ENCODE measurements around the gene PRKAA2.

The PRKAA2 gene

GRCh38 chr1:56658254-56658653, 13.1 kb downstream of the PRKAA2 start:
- Histone ChIP-seq H3K36me3 (ENCODE audit: insufficient read depth, low read length) (no peaks in the 10 kb centered on the region), H3K27me3 (ENCODE audit: control insufficient read depth in 1 of 2, insufficient read depth in 2 of 2, low read length in 2 of 2) (no peaks in the 10 kb centered on the region), H3K9me3 (ENCODE audit: low read length) (no peaks in the 10 kb centered on the region), H3K4me1 (ENCODE audit: insufficient read depth, low read length) (no peaks in the 10 kb centered on the region), H3K27ac (ENCODE audit: low read depth, low read length) (no peak overlapping the region), H3K9ac (ENCODE audit: low read length) (no peak overlapping the region), H3K4me3 (ENCODE audit: low read depth in 1 of 2, low read length in 2 of 2) (no peak overlapping the region)

- Histone ChIP-seq H3K27me3 (ENCODE audit: control insufficient read depth in 1 of 2, insufficient read depth in 2 of 2, low read length in 2 of 2) (no peaks in the 10 kb centered on the region), H3K4me1 (ENCODE audit: insufficient read depth, low read length) (no peaks in the 10 kb centered on the region), H3K27ac (ENCODE audit: low read depth, low read length) (no peak overlapping the region), H3K4me3 (ENCODE audit: low read depth in 1 of 2, low read length in 2 of 2) (no peak overlapping the region), H3K36me3 (ENCODE audit: insufficient read depth, low read length) (no peaks in the 10 kb centered on the region), H3K9ac (ENCODE audit: low read length) (no peak overlapping the region), H3K9me3 (ENCODE audit: low read length) (no peaks in the 10 kb centered on the region)
Observed at GRCh38 chr1:56660293-56660692, 15.2 kb downstream of the PRKAA2 start.

GRCh38 chr1:56663846-56664245, 18.7 kb downstream of the PRKAA2 start:
- Histone ChIP-seq H3K4me1 (ENCODE audit: insufficient read depth, low read length) (no peaks in the 10 kb centered on the region), H3K27me3 (ENCODE audit: control insufficient read depth in 1 of 2, insufficient read depth in 2 of 2, low read length in 2 of 2) (no peaks in the 10 kb centered on the region), H3K9ac (ENCODE audit: low read length) (no peak overlapping the region), H3K36me3 (ENCODE audit: insufficient read depth, low read length) (no peaks in the 10 kb centered on the region), H3K4me3 (ENCODE audit: low read depth in 1 of 2, low read length in 2 of 2) (no peak overlapping the region), H3K27ac (ENCODE audit: low read depth, low read length) (no peak overlapping the region), H3K9me3 (ENCODE audit: low read length) (no peaks in the 10 kb centered on the region)

GRCh38 chr1:56665384-56665783, 20.3 kb downstream of the PRKAA2 start:
- H3K9ac ChIP-seq (ENCODE audit: low read length), result no peak overlapping the region
- H3K4me3 ChIP-seq (ENCODE audit: low read depth in 1 of 2, low read length in 2 of 2), result no peak overlapping the region
- H3K4me1 ChIP-seq (ENCODE audit: insufficient read depth, low read length), result no peaks in the 10 kb centered on the region
- no peaks in the 10 kb centered on the region for H3K27me3 ChIP-seq (ENCODE audit: control insufficient read depth in 1 of 2, insufficient read depth in 2 of 2, low read length in 2 of 2)
- no peaks in the 10 kb centered on the region for H3K9me3 ChIP-seq (ENCODE audit: low read length)
- no peaks in the 10 kb centered on the region for H3K36me3 ChIP-seq (ENCODE audit: insufficient read depth, low read length)
- H3K27ac ChIP-seq (ENCODE audit: low read depth, low read length), result no peak overlapping the region

GRCh38 chr1:56666112-56666608, 21.0 kb downstream of the PRKAA2 start:
- Histone ChIP-seq H3K9ac (ENCODE audit: low read length) (no peak overlapping the region), H3K27me3 (ENCODE audit: control insufficient read depth in 1 of 2, insufficient read depth in 2 of 2, low read length in 2 of 2) (no peaks in the 10 kb centered on the region), H3K4me3 (ENCODE audit: low read depth in 1 of 2, low read length in 2 of 2) (no peak overlapping the region), H3K4me1 (ENCODE audit: insufficient read depth, low read length) (no peaks in the 10 kb centered on the region), H3K9me3 (ENCODE audit: low read length) (no peaks in the 10 kb centered on the region), H3K36me3 (ENCODE audit: insufficient read depth, low read length) (no peaks in the 10 kb centered on the region), H3K27ac (ENCODE audit: low read depth, low read length) (no peak overlapping the region)

- H3K36me3 ChIP-seq (ENCODE audit: insufficient read depth, low read length), result no peaks in the 10 kb centered on the region
- H3K9me3 ChIP-seq (ENCODE audit: low read length), result no peaks in the 10 kb centered on the region
- no peaks in the 10 kb centered on the region for H3K4me1 ChIP-seq (ENCODE audit: insufficient read depth, low read length)
- H3K9ac ChIP-seq (ENCODE audit: low read length), result no peak overlapping the region
- no peaks in the 10 kb centered on the region for H3K27me3 ChIP-seq (ENCODE audit: control insufficient read depth in 1 of 2, insufficient read depth in 2 of 2, low read length in 2 of 2)
- H3K4me3 ChIP-seq (ENCODE audit: low read depth in 1 of 2, low read length in 2 of 2), result no peak overlapping the region
- H3K27ac ChIP-seq (ENCODE audit: low read depth, low read length), result no peak overlapping the region
Observed at GRCh38 chr1:56670350-56670749, 25.2 kb downstream of the PRKAA2 start.

GRCh38 chr1:56671085-56671484, 26.0 kb downstream of the PRKAA2 start:
- H3K4me3 ChIP-seq (ENCODE audit: low read depth in 1 of 2, low read length in 2 of 2), result no peak overlapping the region
- H3K27me3 ChIP-seq (ENCODE audit: control insufficient read depth in 1 of 2, insufficient read depth in 2 of 2, low read length in 2 of 2), result no peaks in the 10 kb centered on the region
- H3K27ac ChIP-seq (ENCODE audit: low read depth, low read length), result no peak overlapping the region
- H3K9ac ChIP-seq (ENCODE audit: low read length), result no peak overlapping the region
- H3K9me3 ChIP-seq (ENCODE audit: low read length), result no peaks in the 10 kb centered on the region
- H3K4me1 ChIP-seq (ENCODE audit: insufficient read depth, low read length), result no peaks in the 10 kb centered on the region
- no peaks in the 10 kb centered on the region for H3K36me3 ChIP-seq (ENCODE audit: insufficient read depth, low read length)

- no peak overlapping the region for H3K4me3 ChIP-seq (ENCODE audit: low read depth in 1 of 2, low read length in 2 of 2)
- no peaks in the 10 kb centered on the region for H3K36me3 ChIP-seq (ENCODE audit: insufficient read depth, low read length)
- no peaks in the 10 kb centered on the region for H3K4me1 ChIP-seq (ENCODE audit: insufficient read depth, low read length)
- no peaks in the 10 kb centered on the region for H3K9me3 ChIP-seq (ENCODE audit: low read length)
- no peak overlapping the region for H3K9ac ChIP-seq (ENCODE audit: low read length)
- no peaks in the 10 kb centered on the region for H3K27me3 ChIP-seq (ENCODE audit: control insufficient read depth in 1 of 2, insufficient read depth in 2 of 2, low read length in 2 of 2)
- no peak overlapping the region for H3K27ac ChIP-seq (ENCODE audit: low read depth, low read length)
Observed at GRCh38 chr1:56671542-56671941, 26.4 kb downstream of the PRKAA2 start.

GRCh38 chr1:56672579-56672978, 27.5 kb downstream of the PRKAA2 start:
- H3K36me3 ChIP-seq (ENCODE audit: insufficient read depth, low read length), result no peaks in the 10 kb centered on the region
- no peaks in the 10 kb centered on the region for H3K9me3 ChIP-seq (ENCODE audit: low read length)
- no peak overlapping the region for H3K27ac ChIP-seq (ENCODE audit: low read depth, low read length)
- no peak overlapping the region for H3K4me3 ChIP-seq (ENCODE audit: low read depth in 1 of 2, low read length in 2 of 2)
- no peaks in the 10 kb centered on the region for H3K27me3 ChIP-seq (ENCODE audit: control insufficient read depth in 1 of 2, insufficient read depth in 2 of 2, low read length in 2 of 2)
- H3K9ac ChIP-seq (ENCODE audit: low read length), result no peak overlapping the region
- H3K4me1 ChIP-seq (ENCODE audit: insufficient read depth, low read length), result no peaks in the 10 kb centered on the region

GRCh38 chr1:56675763-56676162, 30.6 kb downstream of the PRKAA2 start:
- H3K9ac ChIP-seq (ENCODE audit: low read length), result no peak overlapping the region
- H3K27ac ChIP-seq (ENCODE audit: low read depth, low read length), result no peak overlapping the region
- no peaks in the 10 kb centered on the region for H3K36me3 ChIP-seq (ENCODE audit: insufficient read depth, low read length)
- no peak overlapping the region for H3K4me3 ChIP-seq (ENCODE audit: low read depth in 1 of 2, low read length in 2 of 2)
- no peaks in the 10 kb centered on the region for H3K9me3 ChIP-seq (ENCODE audit: low read length)
- no peaks in the 10 kb centered on the region for H3K27me3 ChIP-seq (ENCODE audit: control insufficient read depth in 1 of 2, insufficient read depth in 2 of 2, low read length in 2 of 2)
- H3K4me1 ChIP-seq (ENCODE audit: insufficient read depth, low read length), result no peaks in the 10 kb centered on the region

- no peak overlapping the region for H3K27ac ChIP-seq (ENCODE audit: low read depth, low read length)
Observed at GRCh38 chr1:56676571-56677035, 31.5 kb downstream of the PRKAA2 start.

GRCh38 chr1:56683569-56683968, 38.5 kb downstream of the PRKAA2 start:
- H3K9me3 ChIP-seq (ENCODE audit: low read length), result no peaks in the 10 kb centered on the region

More at GRCh38 chr1:56676571-56677035, 31.5 kb downstream of the PRKAA2 start:
- Histone ChIP-seq H3K9me3 (ENCODE audit: low read length) (no peaks in the 10 kb centered on the region), H3K27me3 (ENCODE audit: control insufficient read depth in 1 of 2, insufficient read depth in 2 of 2, low read length in 2 of 2) (no peaks in the 10 kb centered on the region), H3K4me3 (ENCODE audit: low read depth in 1 of 2, low read length in 2 of 2) (no peak overlapping the region), H3K4me1 (ENCODE audit: insufficient read depth, low read length) (no peaks in the 10 kb centered on the region), H3K9ac (ENCODE audit: low read length) (no peak overlapping the region), H3K36me3 (ENCODE audit: insufficient read depth, low read length) (no peaks in the 10 kb centered on the region)

More at GRCh38 chr1:56683569-56683968, 38.5 kb downstream of the PRKAA2 start:
- Histone ChIP-seq H3K27ac (ENCODE audit: low read depth, low read length) (no peak overlapping the region), H3K9ac (ENCODE audit: low read length) (no peak overlapping the region), H3K4me3 (ENCODE audit: low read depth in 1 of 2, low read length in 2 of 2) (no peak overlapping the region), H3K36me3 (ENCODE audit: insufficient read depth, low read length) (no peaks in the 10 kb centered on the region), H3K27me3 (ENCODE audit: control insufficient read depth in 1 of 2, insufficient read depth in 2 of 2, low read length in 2 of 2) (no peaks in the 10 kb centered on the region), H3K4me1 (ENCODE audit: insufficient read depth, low read length) (no peaks in the 10 kb centered on the region)

All from muscle layer of colon (tissue), 2 donors.